NT2/D1 (cell line): ENCODE measurements around the gene OR4P4.

Experiments used
- DNase-seq: peaks from one replicate; pipeline ENCODE4 v3.0.0-alpha.2; 2011; ENCODE audit warnings: low read depth, low spot score
- H3K27me3 ChIP-seq: 2 replicates; pipeline ENCODE4 v1.6.0; 2011; ENCODE audit warnings: mild to moderate bottlenecking; ENCODE audit not compliant: insufficient read length, insufficient read depth
- H3K36me3 ChIP-seq: 2 replicates; pipeline ENCODE4 v1.6.1; 2011; ENCODE audit warnings: mild to moderate bottlenecking, low read length, mixed read lengths; ENCODE audit not compliant: insufficient read depth, insufficient read length
- H3K4me1 ChIP-seq: 2 replicates; pipeline ENCODE4 v1.5.1; 2011; ENCODE audit not compliant: insufficient read depth, insufficient read length
- H3K4me3 ChIP-seq: 2 replicates; pipeline ENCODE4 v1.5.1; 2011; ENCODE audit warnings: low read depth; ENCODE audit not compliant: insufficient read length
- H3K9ac ChIP-seq: 2 replicates; pipeline ENCODE4 v1.6.0; 2011; ENCODE audit warnings: low read depth; ENCODE audit not compliant: insufficient read length
- H3K9me3 ChIP-seq: 2 replicates; pipeline ENCODE4 v1.5.1; 2011; ENCODE audit warnings: mild to moderate bottlenecking, low read length; ENCODE audit not compliant: insufficient read depth
- SUZ12 ChIP-seq: IDR thresholded peaks from 2 replicates; pipeline ENCODE4 v1.6.1; 2011; ENCODE audit not compliant: insufficient read length, insufficient read depth; ENCODE audit errors: extremely low read depth
- YY1 ChIP-seq: IDR thresholded peaks from 2 replicates; pipeline ENCODE4 v1.6.1; 2011; ENCODE audit not compliant: insufficient read length, insufficient read depth
- ZNF274 ChIP-seq: IDR thresholded peaks from 2 replicates; pipeline ENCODE4 v1.6.1; 2011; ENCODE audit warnings: mild to moderate bottlenecking, low read depth, low read length

The OR4P4 gene

GRCh38 chr11:55658608-55659007 is 23.7 kb downstream of the OR4P4 start:
- no peak overlapping the region for H3K4me3 ChIP-seq
- H3K4me1 ChIP-seq = no peaks in the 10 kb centered on the region
- TF ChIP-seq YY1 (no peak), ZNF274 (no peak), SUZ12 (no peak)
- no peak for DNase-seq
- H3K27me3 ChIP-seq = no peaks in the 10 kb centered on the region
- no peak overlapping the region for H3K9ac ChIP-seq
- no peaks in the 10 kb centered on the region for H3K36me3 ChIP-seq
- H3K9me3 ChIP-seq = no peaks in the 10 kb centered on the region

- DNase-seq = no peak
- TF ChIP-seq YY1 (no peak), SUZ12 (no peak), ZNF274 (no peak)
- Histone ChIP-seq H3K27me3 (no peaks in the 10 kb centered on the region), H3K4me3 (no peak within 1 kb of the TSS), H3K9me3 (no peaks in the 10 kb centered on the region), H3K9ac (no peak within 1 kb of the TSS), H3K4me1 (no peaks in the 10 kb centered on the region), H3K36me3 (no peaks in the 10 kb centered on the region)
Observed at GRCh38 chr11:55661901-55662300, 27.0 kb downstream of the OR4P4 start, which contains the start of gene OR4C6. Gene OR4C6, plus strand, starts transcription at chr11:55662201. Its CDS starts 2,966 bp downstream, at chr11:55665167.

GRCh38 chr11:55669376-55669775 is 34.5 kb downstream of the OR4P4 start:
- no peak for DNase-seq
- no peaks in the 10 kb centered on the region for H3K4me1 ChIP-seq
- TF ChIP-seq ZNF274 (no peak), YY1 (no peak), SUZ12 (no peak)

GRCh38 chr11:55673860-55674259 is 38.9 kb downstream of the OR4P4 start:
- no peaks in the 10 kb centered on the region for H3K4me1 ChIP-seq
- H3K9me3 ChIP-seq = no peaks in the 10 kb centered on the region
- no peak overlapping the region for H3K9ac ChIP-seq
- DNase-seq = no peak
- no peak for TF ChIP-seq SUZ12
- no peak for TF ChIP-seq YY1
- no peak for TF ChIP-seq ZNF274
- no peaks in the 10 kb centered on the region for H3K27me3 ChIP-seq
- no peaks in the 10 kb centered on the region for H3K36me3 ChIP-seq
- no peak overlapping the region for H3K4me3 ChIP-seq

More at GRCh38 chr11:55669376-55669775, 34.5 kb downstream of the OR4P4 start:
- Histone ChIP-seq H3K27me3 (no peaks in the 10 kb centered on the region), H3K36me3 (no peaks in the 10 kb centered on the region), H3K9me3 (no peaks in the 10 kb centered on the region), H3K9ac (no peak overlapping the region), H3K4me3 (no peak overlapping the region)
